Panc1 (cell line): ENCODE measurements around the gene TPRG1L.

Experiments
- CTCF ChIP-seq: fragments of 450-650 bp; IDR thresholded peaks from 2 replicates; pipeline ENCODE4 v1.5.1; 2017; ENCODE audit warnings: mild to moderate bottlenecking
- POLR2AphosphoS5 ChIP-seq: IDR thresholded peaks from 2 replicates; pipeline ENCODE4 v1.6.1; 2012; ENCODE audit warnings: mild to moderate bottlenecking, low read depth, low read length, moderate library complexity
- SIN3A ChIP-seq: IDR thresholded peaks from 2 replicates; pipeline ENCODE4 v1.6.1; 2012; ENCODE audit warnings: low read depth, mild to moderate bottlenecking, low read length, moderate library complexity, borderline replicate concordance; ENCODE audit not compliant: insufficient read depth
- TCF7L2 ChIP-seq: IDR thresholded peaks from 2 replicates; pipeline ENCODE4 v1.6.1; 2011; ENCODE audit warnings: mild to moderate bottlenecking, low read depth, low read length, inconsistent platforms

GRCh38 chr1:3646596-3646995 is 21.8 kb downstream of the TPRG1L start:
- TF ChIP-seq CTCF: no peak
- TF ChIP-seq POLR2AphosphoS5: no peak
- TF ChIP-seq TCF7L2: no peak
- TF ChIP-seq SIN3A: no peak
